ENCODE measurements around the gene TMCC3.
A peak's percentile ranks its signal among the peaks of the same experiment; 100 is the strongest.
"Not testable (repeated sequence)": the region's sequence is repeated elsewhere in the genome, so short reads cannot be mapped to it uniquely, and the experiment has no call there.

Gene TMCC3

GRCh38 chr12:94561943-94562411 is 88.4 kb downstream of the TMCC3 start:
- DNase-seq, result no peak

- peak; percentile 34 for DNase-seq
Measured at GRCh38 chr12:94560431-94561221, 89.7 kb downstream of the TMCC3 start.

- no peak for DNase-seq
Measured at GRCh38 chr12:94558612-94559011, 91.7 kb downstream of the TMCC3 start.

GRCh38 chr12:94557746-94558295 is 92.5 kb downstream of the TMCC3 start:
- DNase-seq, result no peak

GRCh38 chr12:94555687-94556086 is 94.7 kb downstream of the TMCC3 start:
- no peak for DNase-seq

- DNase-seq, result no peak
Measured at GRCh38 chr12:94553875-94554274, 96.5 kb downstream of the TMCC3 start.

- DNase-seq, result no peak
Measured at GRCh38 chr12:94553130-94553519, 97.2 kb downstream of the TMCC3 start.

- DNase-seq, result no peak
Measured at GRCh38 chr12:94551810-94552209, 98.5 kb downstream of the TMCC3 start.

- no peak for DNase-seq
Measured at GRCh38 chr12:94550964-94551363, 99.4 kb downstream of the TMCC3 start.

GRCh38 chr12:94548833-94549232 is 101.5 kb downstream of the TMCC3 start:
- not testable (repeated sequence) for DNase-seq

GRCh38 chr12:94545935-94546771 is 104.2 kb downstream of the TMCC3 start:
- DNase-seq, result no peak

GRCh38 chr12:94544355-94544754 is 106.0 kb downstream of the TMCC3 start:
- no peak for DNase-seq

- no peak for DNase-seq
Measured at GRCh38 chr12:94538318-94538717, 112.0 kb downstream of the TMCC3 start.

- DNase-seq, result no peak
Measured at GRCh38 chr12:94536040-94536965, 114.1 kb downstream of the TMCC3 start.

GRCh38 chr12:94535510-94535921 is 114.8 kb downstream of the TMCC3 start:
- no peak for DNase-seq

GRCh38 chr12:94534774-94535509 is 115.4 kb downstream of the TMCC3 start:
- no peak for DNase-seq

- no peak for DNase-seq
Measured at GRCh38 chr12:94534278-94534677, 116.1 kb downstream of the TMCC3 start.

- DNase-seq, result peak; percentile 72
Measured at GRCh38 chr12:94532490-94533422, 117.6 kb downstream of the TMCC3 start.

- DNase-seq, result no peak
Measured at GRCh38 chr12:94531196-94531720, 119.1 kb downstream of the TMCC3 start.

- DNase-seq, result no peak
Measured at GRCh38 chr12:94525951-94526350, 124.4 kb downstream of the TMCC3 start.

Measured in activated CD4-positive, CD25-positive, alpha-beta regulatory T cell treated with anti-CD3 and anti-CD28 coated beads, Interleukin-2, amount 50 U/mL, for 72 hours (primary cell).